Caco-2 (cell line): ENCODE data around the gene SLC44A5. TPM values are rescaled to one million over a fixed set of nuclear protein-coding genes. Genes with fewer than 3 reads are reported as not detected.

ENCODE experiments used
- BruUV-seq: library from RNA; stranded (reverse); fragments of 400-500 nt; replicated peaks from 2 replicates; lab custom pipeline; 2021; lab: Mats Ljungman, UMichigan
- CTCF ChIA-PET: fragments of 300-600 bp; sonication (Branson Sonifier 250); formaldehyde crosslinking; loops from one replicate; lab custom pipeline; 2022; ENCODE audit warnings: antibody characterized with exemption; lab: Charles Lee
- POLR2A ChIA-PET: fragments of 300-600 bp; sonication (Branson Sonifier 250); formaldehyde crosslinking; loops from one replicate; lab custom pipeline; 2022; ENCODE audit warnings: antibody characterized with exemption; lab: Charles Lee
- DNase-seq, 2 experiments: peaks; one replicate each; pipeline versions ENCODE4 v3.0.0 to v3.0.0-alpha.2; 2020 to 2022
- H3K27me3 ChIP-seq: replicated peaks from 2 replicates; pipeline ENCODE4 v1.6.0; 2011; ENCODE audit warnings: low read length; ENCODE audit not compliant: control insufficient read depth, insufficient read depth
- H3K36me3 ChIP-seq: 2 replicates; pipeline ENCODE4 v1.5.1; 2011; ENCODE audit warnings: low read length; ENCODE audit not compliant: control insufficient read depth, insufficient read depth
- H3K4me1 ChIP-seq: fragments of 250-450 bp; sonication (Bioruptor Pico); 2 replicates; pipeline ENCODE4 v1.5.1; 2020; ENCODE audit warnings: mild to moderate bottlenecking
- H3K4me3 ChIP-seq: 2 replicates; pipeline ENCODE4 v1.5.1; 2011; ENCODE audit warnings: low read depth, mild to moderate bottlenecking, control low read depth, low read length
- H3K9me3 ChIP-seq: fragments of 250-450 bp; sonication (Bioruptor Pico); 2 replicates; pipeline ENCODE4 v1.5.1; 2020; ENCODE audit warnings: mild to moderate bottlenecking, moderate library complexity
- H3K27ac Mint-ChIP-seq: one replicate; pipeline ENCODE4 v1.8.0; 2022; ENCODE audit warnings: mixed read lengths; ENCODE audit not compliant: unreplicated experiment
- H3K27me3 Mint-ChIP-seq: one replicate; pipeline ENCODE4 v1.8.0; 2022; ENCODE audit warnings: mixed read lengths; ENCODE audit not compliant: insufficient read depth, unreplicated experiment
- H3K36me3 Mint-ChIP-seq: one replicate; pipeline ENCODE4 v1.8.0; 2022; ENCODE audit warnings: mild to moderate bottlenecking, mixed read lengths; ENCODE audit not compliant: insufficient read depth, unreplicated experiment
- H3K4me1 Mint-ChIP-seq: one replicate; pipeline ENCODE4 v1.8.0; 2022; ENCODE audit warnings: low read depth, mixed read lengths; ENCODE audit not compliant: unreplicated experiment
- H3K4me3 Mint-ChIP-seq: one replicate; pipeline ENCODE4 v1.8.0; 2022; ENCODE audit warnings: mild to moderate bottlenecking, moderate library complexity, mixed read lengths; ENCODE audit not compliant: unreplicated experiment
- H3K9me3 Mint-ChIP-seq: one replicate; pipeline ENCODE4 v1.8.0; 2022; ENCODE audit warnings: mixed read lengths; ENCODE audit not compliant: unreplicated experiment
- intact Hi-C: fragments of 100-400 bp; cut with micrococcal nuclease; formaldehyde crosslinking; loops from one replicate; pipeline ENCODE4 v1.10.0; 2022; ENCODE audit not compliant: unreplicated experiment
- total RNA-seq: library from RNA; stranded (reverse); gene quantifications from 2 replicates; pipeline ENCODE4 v1.2.3, GENCODE V29; 2022
- TF ChIP-seq, protein P1 (sequence below), 2 experiments: fragments of 200-600 bp in 1 of 2; IDR thresholded peaks; 1 replicate in 1 of 2; 2 replicates in 1 of 2; pipeline versions ENCODE4 v1.5.1 to v1.8.0; 2011 to 2022; ENCODE audit warnings: antibody characterized with exemption in 1 of 2, control low read depth in 1 of 2, inconsistent platforms in 1 of 2, low read depth in 1 of 2, low read length in 1 of 2, mild to moderate bottlenecking in 1 of 2, moderate library complexity in 1 of 2; ENCODE audit not compliant: insufficient read depth in 1 of 2, severe bottlenecking in 1 of 2, unreplicated experiment in 1 of 2

SLC44A5 gene
- total RNA-seq, 1 experiment from 2014 or later: 13.6 TPM

DNA sequence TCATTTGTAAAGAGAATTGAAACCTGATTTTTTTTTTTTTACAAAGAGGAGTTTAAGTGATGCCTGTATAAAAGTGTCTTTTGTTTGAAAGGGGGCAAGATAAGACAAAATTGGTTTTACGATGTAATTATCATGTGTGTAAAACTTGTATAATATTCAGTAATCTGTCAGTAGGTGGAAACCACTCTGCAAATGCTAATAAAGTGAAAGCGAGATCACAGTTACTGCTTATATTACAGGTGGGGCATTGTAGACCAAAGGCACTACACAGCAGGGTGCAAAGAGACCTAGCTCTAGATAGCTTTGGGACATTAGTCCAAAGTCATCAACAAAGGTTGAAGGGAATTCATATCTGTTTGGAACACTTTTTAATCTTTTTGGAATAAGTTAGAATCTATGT is 302.5 kb downstream of the SLC44A5 start:
- Histone ChIP-seq H3K4me1 (no peaks in the 10 kb centered on the region), H3K4me3 (no peak overlapping the region), H3K36me3 (no peaks in the 10 kb centered on the region), H3K9me3 (no peaks in the 10 kb centered on the region), H3K27me3 (no peaks in the 10 kb centered on the region)
- Mint-ChIP-seq H3K9me3 (no peaks in the 10 kb centered on the region), H3K36me3 (no peaks in the 10 kb centered on the region), H3K4me3 (no peak overlapping the region), H3K4me1 (no peaks in the 10 kb centered on the region), H3K27me3 (no peaks in the 10 kb centered on the region), H3K27ac (no peak overlapping the region)
- CTCF ChIA-PET: no interaction called here
- POLR2A ChIA-PET: no interaction called here
- DNase-seq: no peak
- TF ChIP-seq, protein P1, sequence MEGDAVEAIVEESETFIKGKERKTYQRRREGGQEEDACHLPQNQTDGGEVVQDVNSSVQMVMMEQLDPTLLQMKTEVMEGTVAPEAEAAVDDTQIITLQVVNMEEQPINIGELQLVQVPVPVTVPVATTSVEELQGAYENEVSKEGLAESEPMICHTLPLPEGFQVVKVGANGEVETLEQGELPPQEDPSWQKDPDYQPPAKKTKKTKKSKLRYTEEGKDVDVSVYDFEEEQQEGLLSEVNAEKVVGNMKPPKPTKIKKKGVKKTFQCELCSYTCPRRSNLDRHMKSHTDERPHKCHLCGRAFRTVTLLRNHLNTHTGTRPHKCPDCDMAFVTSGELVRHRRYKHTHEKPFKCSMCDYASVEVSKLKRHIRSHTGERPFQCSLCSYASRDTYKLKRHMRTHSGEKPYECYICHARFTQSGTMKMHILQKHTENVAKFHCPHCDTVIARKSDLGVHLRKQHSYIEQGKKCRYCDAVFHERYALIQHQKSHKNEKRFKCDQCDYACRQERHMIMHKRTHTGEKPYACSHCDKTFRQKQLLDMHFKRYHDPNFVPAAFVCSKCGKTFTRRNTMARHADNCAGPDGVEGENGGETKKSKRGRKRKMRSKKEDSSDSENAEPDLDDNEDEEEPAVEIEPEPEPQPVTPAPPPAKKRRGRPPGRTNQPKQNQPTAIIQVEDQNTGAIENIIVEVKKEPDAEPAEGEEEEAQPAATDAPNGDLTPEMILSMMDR (IDR thresholded peaks at IDR 0.05; ENCODE audit: insufficient read depth in 1 of 2, low read depth in 1 of 2, low read length in 1 of 2, severe bottlenecking in 1 of 2, unreplicated experiment in 1 of 2): no peak
- intact Hi-C loops: no loop called here
- no TSS peak for BruUV-seq

DNA sequence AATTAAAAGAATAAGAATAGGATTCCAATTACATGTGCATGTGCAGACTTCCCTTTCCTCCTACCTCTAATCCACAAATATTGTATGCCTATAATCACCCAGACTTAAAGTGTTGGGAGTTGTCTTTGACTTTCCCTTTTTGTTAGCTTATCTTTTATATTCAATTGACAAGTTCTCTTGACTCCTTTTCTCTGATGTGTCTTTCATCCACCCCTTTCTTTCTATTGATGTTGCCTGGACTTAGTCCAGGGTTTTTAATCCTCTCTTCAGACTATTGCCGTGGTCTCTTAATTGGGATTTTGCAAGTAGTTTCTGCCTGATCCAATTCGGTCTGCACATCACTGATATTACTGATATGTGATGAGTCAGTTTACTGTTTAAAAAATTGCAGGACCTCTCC is 305.9 kb downstream of the SLC44A5 start:
- CTCF ChIA-PET: no interaction called here
- BruUV-seq: no TSS peak
- Mint-ChIP-seq H3K27ac (no peak overlapping the region), H3K9me3 (no peaks in the 10 kb centered on the region), H3K36me3 (no peaks in the 10 kb centered on the region), H3K4me3 (no peak overlapping the region), H3K4me1 (no peaks in the 10 kb centered on the region), H3K27me3 (no peaks in the 10 kb centered on the region)
- H3K36me3 ChIP-seq: no peaks in the 10 kb centered on the region
- TF ChIP-seq, protein P1 (IDR thresholded peaks at IDR 0.05; ENCODE audit: insufficient read depth in 1 of 2, low read depth in 1 of 2, low read length in 1 of 2, severe bottlenecking in 1 of 2, unreplicated experiment in 1 of 2): no peak
- no peak overlapping the region for H3K4me3 ChIP-seq
- H3K27me3 ChIP-seq: no peaks in the 10 kb centered on the region
- H3K4me1 ChIP-seq: no peaks in the 10 kb centered on the region
- no peaks in the 10 kb centered on the region for H3K9me3 ChIP-seq
- intact Hi-C loops: no loop called here
- POLR2A ChIA-PET: no interaction called here
- DNase-seq: no peak

DNA sequence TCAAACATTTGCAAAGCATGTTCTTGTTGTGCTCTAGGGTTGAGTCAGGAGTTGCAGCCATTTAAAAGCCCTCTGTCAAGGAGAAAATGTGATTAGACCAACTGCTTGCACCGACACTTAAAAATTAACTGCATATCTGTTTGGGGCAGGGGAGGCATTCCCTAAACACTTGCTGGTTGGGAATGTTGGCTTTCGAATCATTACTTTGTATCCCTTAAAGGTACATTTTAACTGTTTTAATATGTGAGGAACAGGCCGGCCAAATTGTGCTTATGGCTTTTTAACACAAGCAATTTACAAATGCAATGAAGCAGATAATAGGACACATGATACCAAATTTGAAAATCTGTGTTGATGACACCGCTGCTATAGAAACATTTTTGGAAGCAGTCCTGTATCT is 317.6 kb downstream of the SLC44A5 start:
- BruUV-seq: no TSS peak
- CTCF ChIA-PET: no interaction called here

More for the DNA sequence above, 317.6 kb downstream of the SLC44A5 start:
- no peaks in the 10 kb centered on the region for H3K9me3 ChIP-seq
- no peaks in the 10 kb centered on the region for H3K27me3 Mint-ChIP-seq
- TF ChIP-seq, protein P1 (IDR thresholded peaks at IDR 0.05; ENCODE audit: insufficient read depth in 1 of 2, low read depth in 1 of 2, low read length in 1 of 2, severe bottlenecking in 1 of 2, unreplicated experiment in 1 of 2): no peak
- intact Hi-C loops: no loop called here
- POLR2A ChIA-PET: no interaction called here
- no peaks in the 10 kb centered on the region for H3K36me3 ChIP-seq
- H3K9me3 Mint-ChIP-seq: no peaks in the 10 kb centered on the region
- H3K4me1 ChIP-seq: no peaks in the 10 kb centered on the region
- no peak overlapping the region for H3K27ac Mint-ChIP-seq
- no peaks in the 10 kb centered on the region for H3K4me1 Mint-ChIP-seq
- peaks cover 9% of the 10 kb centered on the region for H3K36me3 Mint-ChIP-seq
- DNase-seq: no peak
- H3K4me3 Mint-ChIP-seq: no peak overlapping the region
- no peaks in the 10 kb centered on the region for H3K27me3 ChIP-seq
- H3K4me3 ChIP-seq: no peak overlapping the region
